Body of pancreas (tissue), 4 donors: ENCODE measurements around the gene CYREN.

ENCODE experiments used
- CTCF ChIP-seq, 7 experiments: fragments of 450-650 bp in 4 of 7; fragments of 200-600 bp in 3 of 7; sonication (generic) in 3 of 7; IDR thresholded peaks; one replicate each; pipeline ENCODE4 v1.5.1; 2016 to 2019; ENCODE audit warnings: antibody characterized with exemption in 7 of 7
- POLR2A ChIP-seq, 3 donors: fragments of 450-650 bp; IDR thresholded peaks; one replicate each; pipeline ENCODE4 v1.6.1; 2016; ENCODE audit warnings: antibody characterized with exemption in 3 of 3, mild to moderate bottlenecking in 2 of 3

- TF ChIP-seq CTCF (IDR thresholded peaks at IDR 0.05), result no peak
- peak in 1 of 3 donors; percentile 11 for TF ChIP-seq POLR2A (IDR thresholded peaks at IDR 0.05)
Observed at GRCh38 chr7:135188298-135188984, 17.9 kb upstream of the CYREN start.
